PC-3 (cell line): ENCODE data around the gene UBQLN1.

Experiments
- CTCF ChIP-seq: fragments of 300-600 bp; sonication (generic); conservative IDR thresholded peaks from 2 replicates; pipeline ENCODE4 v1.5.1; 2017; ENCODE audit warnings: antibody characterized with exemption, low read depth, mild to moderate bottlenecking, low read length
- EZH2phosphoT487 ChIP-seq: fragments of 300-600 bp; sonication (generic); IDR thresholded peaks from 2 replicates; pipeline ENCODE4 v1.6.1; 2018; ENCODE audit warnings: mild to moderate bottlenecking, antibody characterized with exemption, low read length, borderline replicate concordance

- TF ChIP-seq CTCF (no peak), EZH2phosphoT487 (no peak)
These were observed 861 bp downstream of the UBQLN1 start for GRCh38 chr9:83706676-83707517.
